ENCODE results near the gene KIF26B.

Gene KIF26B

DNA sequence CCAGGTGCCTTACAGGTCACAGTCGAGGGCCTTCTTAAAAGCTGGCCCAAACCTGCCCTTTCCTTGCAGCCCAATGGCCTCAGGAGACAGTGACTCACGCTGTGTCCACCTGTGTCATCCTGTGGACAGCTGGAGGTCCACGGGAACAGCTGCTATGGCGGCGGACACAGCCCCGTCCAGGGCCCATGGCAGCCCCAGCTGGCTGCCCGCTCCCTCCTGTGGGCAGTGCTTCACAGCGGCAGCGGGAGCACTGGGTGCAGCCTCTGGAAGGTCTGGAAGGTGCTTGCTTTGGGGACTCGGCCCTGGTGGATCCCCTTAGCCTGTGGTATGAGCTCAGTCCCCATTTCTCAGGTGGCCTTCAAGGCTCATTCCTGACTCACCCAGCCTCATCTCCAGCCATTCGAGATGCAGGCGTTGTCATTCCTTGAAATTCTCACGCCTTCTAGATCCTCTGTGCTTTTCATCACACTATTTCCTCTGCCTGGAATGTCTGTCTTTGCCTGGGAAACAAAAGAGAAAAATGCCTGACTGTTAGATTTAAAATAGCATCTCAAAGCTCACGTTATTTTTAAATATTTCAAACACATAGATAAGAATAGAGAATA is 86.8 kb downstream of the KIF26B start:
- DNase-seq (ENCODE audit: low spot score) = no peak

DNA sequence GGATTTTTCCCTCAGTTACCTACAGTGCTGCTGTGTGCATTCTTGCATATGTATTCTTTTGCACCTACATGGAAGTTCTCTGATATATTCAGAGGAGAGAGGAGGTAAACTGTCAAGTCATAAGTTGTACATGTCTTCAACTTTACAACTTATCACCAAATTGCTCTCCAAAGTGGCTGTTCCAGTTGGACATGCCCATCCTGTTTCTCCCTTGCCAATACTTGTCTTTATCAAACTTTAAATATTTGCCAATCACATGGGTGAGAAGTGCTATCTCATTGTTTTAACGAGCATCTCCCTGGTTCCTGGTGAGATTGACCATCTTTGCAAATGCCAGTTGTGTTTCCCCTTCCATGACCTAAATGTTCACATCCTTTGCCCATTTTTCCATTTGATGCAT is 88.2 kb downstream of the KIF26B start:
- no peak for DNase-seq (ENCODE audit: low spot score)

- DNase-seq (ENCODE audit: low spot score) = no peak
Measured at GRCh38 chr1:245245021-245245667, 90.4 kb downstream of the KIF26B start.

DNA sequence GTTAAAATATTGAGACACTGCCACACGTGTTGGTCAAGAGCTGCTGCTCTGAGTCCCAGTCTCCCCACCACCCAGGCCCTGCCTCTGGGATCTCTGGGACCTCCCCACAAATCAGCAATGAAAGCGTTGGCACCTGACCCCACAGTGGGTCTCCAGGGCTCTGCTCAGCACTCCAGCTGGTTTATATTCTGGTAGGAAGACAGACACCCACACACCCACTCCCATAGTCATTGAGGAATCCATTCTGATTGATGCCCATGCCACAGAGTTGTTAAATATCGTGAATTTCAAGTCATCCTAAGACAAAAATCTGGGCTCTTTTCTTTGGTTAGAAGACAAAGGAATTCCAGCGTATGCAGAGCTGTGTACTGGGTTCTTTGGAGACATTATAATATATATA is 91.6 kb downstream of the KIF26B start:
- no peak for DNase-seq (ENCODE audit: low spot score)

- DNase-seq (ENCODE audit: low spot score) = no peak
Measured at GRCh38 chr1:245247356-245247755, 92.6 kb downstream of the KIF26B start.

- no peak for DNase-seq (ENCODE audit: low spot score)
Measured at GRCh38 chr1:245247801-245248200, 93.0 kb downstream of the KIF26B start.

GRCh38 chr1:245248231-245248731 is 93.5 kb downstream of the KIF26B start:
- no peak for DNase-seq (ENCODE audit: low spot score)

DNA sequence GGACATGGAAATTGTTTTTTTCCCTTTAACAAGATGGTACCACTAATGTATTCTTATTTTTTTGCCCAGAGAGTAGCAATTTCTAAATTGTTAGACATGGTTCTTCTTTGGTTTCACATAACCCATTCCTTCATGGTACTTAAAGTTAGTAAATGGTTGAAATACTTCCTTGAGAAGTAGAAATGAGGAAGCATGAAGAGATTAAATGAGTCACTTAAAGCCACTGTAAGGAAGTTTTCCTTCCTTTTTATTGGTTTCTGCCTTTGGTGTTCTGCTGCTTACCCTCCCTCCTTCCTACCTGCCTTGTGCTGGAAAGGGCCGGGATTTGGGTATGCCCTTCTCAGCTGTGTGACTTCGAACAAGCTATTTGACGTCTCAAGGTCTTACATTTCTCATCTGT is 101.0 kb downstream of the KIF26B start:
- no peak for DNase-seq (ENCODE audit: low spot score)

GRCh38 chr1:245256528-245256927 is 101.7 kb downstream of the KIF26B start:
- no peak for DNase-seq (ENCODE audit: low spot score)

DNA sequence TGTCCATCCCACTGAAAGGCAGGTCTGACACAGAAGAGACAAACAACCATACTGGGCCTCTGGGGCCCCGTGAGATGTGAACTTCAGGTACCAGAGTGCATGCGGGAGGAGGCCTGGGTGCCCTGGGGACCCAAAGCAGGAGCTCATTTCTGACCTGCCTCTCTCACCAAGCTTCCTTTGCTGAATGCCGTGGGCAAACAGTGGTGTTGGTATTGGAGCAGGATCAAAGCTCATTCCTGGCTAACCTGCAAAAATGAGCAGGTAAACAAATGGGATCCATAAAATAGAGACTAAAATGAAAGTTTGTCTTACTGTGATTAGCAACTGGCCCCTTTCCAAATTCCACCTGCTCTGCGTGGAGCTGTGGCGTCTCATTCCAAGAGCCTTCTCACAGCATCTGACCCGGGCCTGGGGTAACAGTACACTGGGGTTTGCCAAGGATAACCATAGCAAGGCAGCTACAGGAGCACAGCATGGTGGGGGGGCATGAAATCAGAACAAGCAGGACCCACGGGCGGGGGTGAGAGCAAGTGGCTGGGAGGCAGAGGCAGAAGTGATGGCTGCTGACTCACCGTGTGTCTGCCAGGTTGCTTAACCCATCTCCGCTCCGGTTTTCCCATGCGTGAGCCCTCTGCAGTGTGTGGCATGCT is 103.6 kb downstream of the KIF26B start:
- no peak for DNase-seq (ENCODE audit: low spot score)

DNA sequence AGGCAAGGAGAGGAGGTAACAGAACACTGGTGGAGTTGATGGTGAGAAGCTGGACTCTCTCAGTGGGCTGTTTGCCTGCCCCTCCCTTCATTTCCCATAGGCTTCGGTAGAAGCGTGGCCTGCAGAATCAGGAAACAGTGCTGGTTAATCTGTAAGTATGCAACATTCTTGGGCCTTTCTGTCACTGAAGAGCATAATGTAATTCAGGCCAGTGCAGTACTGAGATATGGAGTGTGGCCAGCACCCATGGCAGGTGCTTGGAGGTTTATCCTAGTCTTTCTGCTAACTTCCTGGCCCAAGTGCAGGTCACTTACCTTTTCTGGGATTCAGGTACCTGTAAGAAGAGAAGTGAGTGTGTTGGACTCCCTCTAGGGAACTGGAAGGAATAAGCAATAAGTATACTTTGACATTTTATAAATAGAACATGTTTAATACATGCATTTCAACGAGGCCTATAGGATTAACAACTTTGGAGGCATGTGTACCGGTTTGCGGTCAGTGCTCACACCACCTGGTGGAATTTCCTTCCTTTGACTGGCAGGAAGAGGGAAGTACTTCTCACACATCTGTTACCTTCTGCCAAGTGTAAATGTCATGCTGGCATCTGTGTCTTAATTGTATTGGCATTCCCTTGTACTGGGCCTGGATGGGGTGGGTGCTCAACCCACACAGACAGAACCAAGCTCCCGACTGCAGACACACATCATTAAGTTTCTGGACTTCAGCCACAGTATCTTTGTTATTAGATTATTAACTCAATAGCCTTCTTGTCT is 105.5 kb downstream of the KIF26B start:
- DNase-seq (ENCODE audit: low spot score) = no peak

GRCh38 chr1:245260883-245261282 is 106.1 kb downstream of the KIF26B start:
- DNase-seq (ENCODE audit: low spot score) = no peak

DNA sequence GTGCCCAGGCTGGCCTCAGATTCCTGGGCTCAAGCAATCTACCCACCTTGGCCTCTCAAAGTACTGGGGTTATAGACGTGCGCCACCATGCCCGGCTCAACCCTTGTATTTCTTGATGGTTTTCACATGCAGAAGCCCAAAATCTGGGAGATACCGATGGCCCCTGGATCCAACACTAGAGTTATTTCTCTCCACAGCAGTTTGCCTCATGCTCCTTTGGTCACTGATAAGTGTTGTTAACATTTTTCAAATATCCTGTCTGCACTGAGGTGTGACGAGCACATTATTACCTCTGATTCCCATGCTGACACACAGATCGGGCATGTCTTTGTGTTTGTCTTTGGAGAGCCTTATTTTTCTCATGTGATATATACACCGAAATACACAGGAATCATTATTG is 107.0 kb downstream of the KIF26B start:
- no peak for DNase-seq (ENCODE audit: low spot score)

- no peak for DNase-seq (ENCODE audit: low spot score)
Measured at GRCh38 chr1:245263529-245264095, 108.8 kb downstream of the KIF26B start.

GRCh38 chr1:245264226-245264625 is 109.4 kb downstream of the KIF26B start:
- peak; percentile 65 for DNase-seq (ENCODE audit: low spot score)

- no peak for DNase-seq (ENCODE audit: low spot score)
Measured at GRCh38 chr1:245266105-245266504, 111.3 kb downstream of the KIF26B start.

- no peak for DNase-seq (ENCODE audit: low spot score)
Measured at GRCh38 chr1:245270063-245270462, 115.3 kb downstream of the KIF26B start.

GRCh38 chr1:245270972-245271371 is 116.2 kb downstream of the KIF26B start:
- no peak for DNase-seq (ENCODE audit: low spot score)

GRCh38 chr1:245272676-245273075 is 117.9 kb downstream of the KIF26B start:
- DNase-seq (ENCODE audit: low spot score) = no peak

DNA sequence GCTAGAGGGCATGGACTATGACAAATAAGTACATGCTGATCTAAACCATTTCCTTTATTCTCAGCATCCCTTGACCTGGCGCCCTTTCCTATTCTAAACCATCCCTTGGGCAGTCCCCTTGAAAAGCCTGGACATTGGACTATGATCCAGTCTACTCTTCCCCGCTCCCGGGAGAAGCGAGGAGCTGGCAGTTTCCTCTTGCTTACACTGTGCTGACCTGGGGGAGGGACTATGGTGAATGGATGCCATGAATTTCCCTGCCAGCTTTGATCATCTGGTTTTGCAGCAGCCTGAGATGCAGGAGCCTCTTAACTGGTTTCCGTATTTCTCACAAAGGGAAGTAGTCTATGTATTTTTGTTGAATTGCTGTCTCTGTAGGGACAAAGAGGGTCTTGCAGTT is 121.7 kb downstream of the KIF26B start:
- DNase-seq (ENCODE audit: low spot score) = no peak

DNA sequence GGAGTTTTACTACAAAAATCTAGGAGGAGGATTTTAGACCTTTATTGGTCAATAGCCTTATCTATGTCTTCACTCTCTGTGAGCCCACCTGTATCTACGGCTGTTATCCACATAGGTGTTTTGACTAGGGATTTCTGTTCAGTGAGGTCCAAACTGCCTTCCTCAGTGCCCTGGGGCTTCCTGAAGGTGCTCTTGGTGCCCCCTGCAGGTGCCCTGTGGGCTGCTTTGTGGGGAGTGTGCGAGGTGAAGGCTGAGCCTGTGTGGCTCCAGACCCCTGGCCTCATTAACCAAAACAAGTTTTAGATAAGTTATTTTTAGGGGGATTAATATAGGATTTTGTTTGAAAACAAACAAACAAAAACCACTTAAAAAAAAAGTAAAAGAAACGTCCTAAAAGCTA is 122.5 kb downstream of the KIF26B start:
- DNase-seq (ENCODE audit: low spot score) = no peak

- no peak for DNase-seq (ENCODE audit: low spot score)
Measured at GRCh38 chr1:245278846-245279245, 124.1 kb downstream of the KIF26B start.
